ENCODE measurements around the gene APBA1. TPM values are rescaled to one million over a fixed set of nuclear protein-coding genes. Genes with fewer than 3 reads are reported as not detected.
A peak's percentile ranks its signal among the peaks of the same experiment; 100 is the strongest.

APBA1 gene
- total RNA-seq, 1 donor from 2014 or later: 13.0 TPM

GRCh38 chr9:69548681-69549080 lies 123.5 kb downstream of the APBA1 start:
- no peak for DNase-seq
- Mint-ChIP-seq H3K9me3 (ENCODE audit: unreplicated experiment) (no peaks in the 10 kb centered on the region), H3K36me3 (ENCODE audit: unreplicated experiment) (no peaks in the 10 kb centered on the region), H3K4me3 (ENCODE audit: unreplicated experiment) (no peak overlapping the region), H3K27ac (ENCODE audit: unreplicated experiment) (no peak overlapping the region), H3K4me1 (ENCODE audit: low read depth, unreplicated experiment) (peaks cover 3% of the 10 kb centered on the region), H3K27me3 (ENCODE audit: unreplicated experiment) (no peaks in the 10 kb centered on the region)
- TF ChIP-seq, protein P1, sequence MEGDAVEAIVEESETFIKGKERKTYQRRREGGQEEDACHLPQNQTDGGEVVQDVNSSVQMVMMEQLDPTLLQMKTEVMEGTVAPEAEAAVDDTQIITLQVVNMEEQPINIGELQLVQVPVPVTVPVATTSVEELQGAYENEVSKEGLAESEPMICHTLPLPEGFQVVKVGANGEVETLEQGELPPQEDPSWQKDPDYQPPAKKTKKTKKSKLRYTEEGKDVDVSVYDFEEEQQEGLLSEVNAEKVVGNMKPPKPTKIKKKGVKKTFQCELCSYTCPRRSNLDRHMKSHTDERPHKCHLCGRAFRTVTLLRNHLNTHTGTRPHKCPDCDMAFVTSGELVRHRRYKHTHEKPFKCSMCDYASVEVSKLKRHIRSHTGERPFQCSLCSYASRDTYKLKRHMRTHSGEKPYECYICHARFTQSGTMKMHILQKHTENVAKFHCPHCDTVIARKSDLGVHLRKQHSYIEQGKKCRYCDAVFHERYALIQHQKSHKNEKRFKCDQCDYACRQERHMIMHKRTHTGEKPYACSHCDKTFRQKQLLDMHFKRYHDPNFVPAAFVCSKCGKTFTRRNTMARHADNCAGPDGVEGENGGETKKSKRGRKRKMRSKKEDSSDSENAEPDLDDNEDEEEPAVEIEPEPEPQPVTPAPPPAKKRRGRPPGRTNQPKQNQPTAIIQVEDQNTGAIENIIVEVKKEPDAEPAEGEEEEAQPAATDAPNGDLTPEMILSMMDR (IDR thresholded peaks at IDR 0.05; ENCODE audit: partially characterized antibody, unreplicated experiment): no peak

- Mint-ChIP-seq H3K27ac (ENCODE audit: unreplicated experiment) (no peak overlapping the region), H3K4me1 (ENCODE audit: low read depth, unreplicated experiment) (peaks cover 13% of the 10 kb centered on the region), H3K27me3 (ENCODE audit: unreplicated experiment) (no peaks in the 10 kb centered on the region), H3K36me3 (ENCODE audit: unreplicated experiment) (no peaks in the 10 kb centered on the region), H3K4me3 (ENCODE audit: unreplicated experiment) (no peak overlapping the region), H3K9me3 (ENCODE audit: unreplicated experiment) (no peaks in the 10 kb centered on the region)
- peak; percentile 46 for DNase-seq
- TF ChIP-seq, protein P1 (IDR thresholded peaks at IDR 0.05; ENCODE audit: partially characterized antibody, unreplicated experiment): no peak
Observed at GRCh38 chr9:69546265-69546664, 125.9 kb downstream of the APBA1 start.

DNA sequence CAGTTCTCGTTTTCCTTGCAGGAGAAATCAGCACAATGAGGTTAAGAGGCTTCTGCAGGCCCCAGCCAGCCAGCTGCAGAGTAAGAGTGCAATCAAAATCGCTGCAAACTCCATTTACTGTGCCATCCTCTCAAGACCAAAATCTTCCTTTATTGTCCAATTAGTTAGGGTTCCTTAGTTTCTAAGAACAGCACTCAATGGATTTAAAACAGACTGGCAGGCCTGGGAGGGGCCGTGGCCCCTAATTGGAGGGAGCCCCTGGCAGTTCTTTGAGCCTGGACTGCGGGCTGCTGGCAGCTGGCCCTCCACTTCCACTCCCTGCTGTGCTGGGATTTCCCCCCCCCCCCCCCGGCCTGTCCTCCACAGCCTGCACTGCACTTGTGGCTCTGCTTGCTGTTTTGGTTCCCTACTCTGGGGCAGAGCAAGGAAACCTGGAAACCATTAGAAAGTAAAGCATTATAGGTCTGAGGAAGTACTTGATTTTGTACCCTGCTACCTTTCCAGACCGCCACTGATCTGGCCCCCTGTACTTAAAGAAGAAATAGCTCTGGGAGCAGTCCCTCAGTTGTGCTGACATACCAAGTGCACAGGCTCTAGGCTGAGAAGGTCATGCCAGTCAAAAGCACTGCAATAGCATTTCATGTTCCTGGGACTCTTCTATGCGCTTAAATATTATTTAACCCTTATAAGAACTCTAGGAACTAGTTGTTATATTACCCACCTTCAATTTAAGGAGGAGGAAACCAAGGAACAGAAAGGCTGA lies 129.0 kb downstream of the APBA1 start:
- peaks cover 10% of the 10 kb centered on the region for H3K4me1 Mint-ChIP-seq (ENCODE audit: low read depth, unreplicated experiment)
- peaks cover 3% of the 10 kb centered on the region for H3K9me3 Mint-ChIP-seq (ENCODE audit: unreplicated experiment)
- H3K27me3 Mint-ChIP-seq (ENCODE audit: unreplicated experiment): no peaks in the 10 kb centered on the region
- peak; percentile 26 for DNase-seq
- no peaks in the 10 kb centered on the region for H3K36me3 Mint-ChIP-seq (ENCODE audit: unreplicated experiment)
- H3K27ac Mint-ChIP-seq (ENCODE audit: unreplicated experiment): peak overlapping the region; percentile 30
- TF ChIP-seq, protein P1 (IDR thresholded peaks at IDR 0.05; ENCODE audit: partially characterized antibody, unreplicated experiment): no peak
- no peak overlapping the region for H3K4me3 Mint-ChIP-seq (ENCODE audit: unreplicated experiment)

GRCh38 chr9:69542058-69542457 lies 130.1 kb downstream of the APBA1 start:
- no peak overlapping the region for H3K27ac Mint-ChIP-seq (ENCODE audit: unreplicated experiment)
- TF ChIP-seq, protein P1 (IDR thresholded peaks at IDR 0.05; ENCODE audit: partially characterized antibody, unreplicated experiment): no peak
- no peak for DNase-seq
- no peak overlapping the region for H3K4me3 Mint-ChIP-seq (ENCODE audit: unreplicated experiment)
- no peaks in the 10 kb centered on the region for H3K36me3 Mint-ChIP-seq (ENCODE audit: unreplicated experiment)
- no peaks in the 10 kb centered on the region for H3K27me3 Mint-ChIP-seq (ENCODE audit: unreplicated experiment)
- H3K9me3 Mint-ChIP-seq (ENCODE audit: unreplicated experiment): peaks cover 3% of the 10 kb centered on the region
- peaks cover 14% of the 10 kb centered on the region for H3K4me1 Mint-ChIP-seq (ENCODE audit: low read depth, unreplicated experiment)

DNA sequence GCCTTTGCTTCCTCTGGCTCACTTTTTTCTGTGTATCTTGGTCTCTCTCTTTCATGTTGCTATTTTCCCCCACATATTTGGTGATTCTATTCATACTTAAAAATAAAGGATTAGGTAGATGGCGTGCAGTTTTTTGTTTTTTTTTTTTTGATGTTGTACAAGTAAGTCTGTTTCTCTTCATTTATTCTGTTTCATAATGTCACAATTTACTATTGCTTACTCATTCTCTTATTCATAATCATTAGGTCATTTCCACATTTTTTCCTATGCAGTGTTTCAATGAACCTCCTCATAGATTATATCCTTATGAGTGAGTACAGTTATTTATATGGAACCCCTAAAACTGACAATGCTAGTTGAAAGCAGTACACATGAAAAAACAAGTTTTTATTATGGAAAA lies 136.3 kb downstream of the APBA1 start:
- DNase-seq: no peak
- H3K9me3 Mint-ChIP-seq (ENCODE audit: unreplicated experiment): peaks cover 7% of the 10 kb centered on the region
- TF ChIP-seq, protein P1 (IDR thresholded peaks at IDR 0.05; ENCODE audit: partially characterized antibody, unreplicated experiment): no peak
- no peak overlapping the region for H3K27ac Mint-ChIP-seq (ENCODE audit: unreplicated experiment)
- H3K4me1 Mint-ChIP-seq (ENCODE audit: low read depth, unreplicated experiment): peaks cover 12% of the 10 kb centered on the region
- peaks cover 2% of the 10 kb centered on the region for H3K27me3 Mint-ChIP-seq (ENCODE audit: unreplicated experiment)
- H3K4me3 Mint-ChIP-seq (ENCODE audit: unreplicated experiment): no peak overlapping the region
- no peaks in the 10 kb centered on the region for H3K36me3 Mint-ChIP-seq (ENCODE audit: unreplicated experiment)
